GM23338 (cell line): Measurements from ENCODE around the gene ALDH1A1.

Experiments
- CREB1 ChIP-seq: fragments of 250-450 bp; sonication (Bioruptor Pico); IDR thresholded peaks from 2 replicates; pipeline ENCODE4 v1.5.0; 2020; ENCODE audit warnings: low read depth, mild to moderate bottlenecking, moderate library complexity
- CTCF ChIP-seq, 2 experiments: fragments of 200-600 bp in 1 of 2; sonication (generic) in 1 of 2; conservative IDR thresholded peaks; 2 replicates each; pipeline versions ENCODE4 v1.5.1 to v1.6.1; 2016 to 2017; ENCODE audit warnings: antibody characterized with exemption in 2 of 2, low read depth in 2 of 2, mild to moderate bottlenecking in 2 of 2, moderate library complexity in 1 of 2
- EZH2 ChIP-seq: fragments of 200-600 bp; sonication (generic); IDR thresholded peaks from one replicate; pipeline ENCODE4 v1.8.0; 2017; ENCODE audit warnings: antibody characterized with exemption, mild to moderate bottlenecking, low read depth; ENCODE audit not compliant: unreplicated experiment
- EZH2phosphoT487 ChIP-seq: fragments of 200-600 bp; sonication (generic); IDR thresholded peaks from one replicate; pipeline ENCODE4 v1.8.1; 2018; ENCODE audit warnings: antibody characterized with exemption; ENCODE audit not compliant: unreplicated experiment
- JUNB ChIP-seq: IDR thresholded peaks from one replicate; pipeline ENCODE4 v1.6.1; 2016; ENCODE audit warnings: antibody characterized with exemption; ENCODE audit not compliant: unreplicated experiment
- NANOG ChIP-seq: IDR thresholded peaks from 2 replicates; pipeline ENCODE4 v1.6.1; 2016; ENCODE audit warnings: antibody characterized with exemption, borderline replicate concordance
- POLR2AphosphoS5 ChIP-seq: IDR thresholded peaks from 2 replicates; pipeline ENCODE4 v1.6.1; 2016; ENCODE audit warnings: antibody characterized with exemption, low read depth
- STAT1 ChIP-seq: IDR thresholded peaks from one replicate; pipeline ENCODE4 v1.6.1; 2016; ENCODE audit warnings: antibody characterized with exemption; ENCODE audit not compliant: unreplicated experiment
- ZNF114 ChIP-seq: fragments of 250-450 bp; sonication (Bioruptor Pico); IDR thresholded peaks from 2 replicates; pipeline ENCODE4 v1.5.0; 2020; ENCODE audit warnings: mild to moderate bottlenecking, moderate library complexity
- ZNF331 ChIP-seq: fragments of 250-450 bp; sonication (Bioruptor Pico); IDR thresholded peaks from 2 replicates; pipeline ENCODE4 v1.5.0; 2020; ENCODE audit warnings: low read depth, mild to moderate bottlenecking, moderate library complexity
- TF ChIP-seq, protein P1 (sequence below): IDR thresholded peaks from one replicate; pipeline ENCODE4 v1.6.1; 2018; ENCODE audit warnings: antibody characterized with exemption; ENCODE audit not compliant: unreplicated experiment
- TF ChIP-seq, protein P2 (sequence below): IDR thresholded peaks from 2 replicates; pipeline ENCODE4 v1.6.1; 2016; ENCODE audit warnings: antibody characterized with exemption
- TF ChIP-seq, protein P3 (sequence below): fragments of 250-450 bp; sonication (Bioruptor Pico); IDR thresholded peaks from 2 replicates; pipeline ENCODE4 v1.5.0; 2020; ENCODE audit warnings: mild to moderate bottlenecking, moderate library complexity

GRCh38 chr9:72899734-72900477 lies 52.9 kb downstream of the ALDH1A1 start:
- TF ChIP-seq ZNF331 (no peak), CTCF (conservative IDR thresholded peaks at IDR 0.05; ENCODE audit: low read depth in 2 of 2) (no peak), EZH2 (no peak), CREB1 (CRISPR knock-in tag) (no peak), POLR2AphosphoS5 (no peak), NANOG (no peak), EZH2phosphoT487 (no peak), STAT1 (no peak), ZNF114 (CRISPR knock-in tag) (no peak), JUNB (no peak)
- TF ChIP-seq, protein P1, sequence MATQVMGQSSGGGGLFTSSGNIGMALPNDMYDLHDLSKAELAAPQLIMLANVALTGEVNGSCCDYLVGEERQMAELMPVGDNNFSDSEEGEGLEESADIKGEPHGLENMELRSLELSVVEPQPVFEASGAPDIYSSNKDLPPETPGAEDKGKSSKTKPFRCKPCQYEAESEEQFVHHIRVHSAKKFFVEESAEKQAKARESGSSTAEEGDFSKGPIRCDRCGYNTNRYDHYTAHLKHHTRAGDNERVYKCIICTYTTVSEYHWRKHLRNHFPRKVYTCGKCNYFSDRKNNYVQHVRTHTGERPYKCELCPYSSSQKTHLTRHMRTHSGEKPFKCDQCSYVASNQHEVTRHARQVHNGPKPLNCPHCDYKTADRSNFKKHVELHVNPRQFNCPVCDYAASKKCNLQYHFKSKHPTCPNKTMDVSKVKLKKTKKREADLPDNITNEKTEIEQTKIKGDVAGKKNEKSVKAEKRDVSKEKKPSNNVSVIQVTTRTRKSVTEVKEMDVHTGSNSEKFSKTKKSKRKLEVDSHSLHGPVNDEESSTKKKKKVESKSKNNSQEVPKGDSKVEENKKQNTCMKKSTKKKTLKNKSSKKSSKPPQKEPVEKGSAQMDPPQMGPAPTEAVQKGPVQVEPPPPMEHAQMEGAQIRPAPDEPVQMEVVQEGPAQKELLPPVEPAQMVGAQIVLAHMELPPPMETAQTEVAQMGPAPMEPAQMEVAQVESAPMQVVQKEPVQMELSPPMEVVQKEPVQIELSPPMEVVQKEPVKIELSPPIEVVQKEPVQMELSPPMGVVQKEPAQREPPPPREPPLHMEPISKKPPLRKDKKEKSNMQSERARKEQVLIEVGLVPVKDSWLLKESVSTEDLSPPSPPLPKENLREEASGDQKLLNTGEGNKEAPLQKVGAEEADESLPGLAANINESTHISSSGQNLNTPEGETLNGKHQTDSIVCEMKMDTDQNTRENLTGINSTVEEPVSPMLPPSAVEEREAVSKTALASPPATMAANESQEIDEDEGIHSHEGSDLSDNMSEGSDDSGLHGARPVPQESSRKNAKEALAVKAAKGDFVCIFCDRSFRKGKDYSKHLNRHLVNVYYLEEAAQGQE = no peak
- TF ChIP-seq, protein P2, sequence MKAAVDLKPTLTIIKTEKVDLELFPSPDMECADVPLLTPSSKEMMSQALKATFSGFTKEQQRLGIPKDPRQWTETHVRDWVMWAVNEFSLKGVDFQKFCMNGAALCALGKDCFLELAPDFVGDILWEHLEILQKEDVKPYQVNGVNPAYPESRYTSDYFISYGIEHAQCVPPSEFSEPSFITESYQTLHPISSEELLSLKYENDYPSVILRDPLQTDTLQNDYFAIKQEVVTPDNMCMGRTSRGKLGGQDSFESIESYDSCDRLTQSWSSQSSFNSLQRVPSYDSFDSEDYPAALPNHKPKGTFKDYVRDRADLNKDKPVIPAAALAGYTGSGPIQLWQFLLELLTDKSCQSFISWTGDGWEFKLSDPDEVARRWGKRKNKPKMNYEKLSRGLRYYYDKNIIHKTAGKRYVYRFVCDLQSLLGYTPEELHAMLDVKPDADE = no peak
- TF ChIP-seq, protein P3, sequence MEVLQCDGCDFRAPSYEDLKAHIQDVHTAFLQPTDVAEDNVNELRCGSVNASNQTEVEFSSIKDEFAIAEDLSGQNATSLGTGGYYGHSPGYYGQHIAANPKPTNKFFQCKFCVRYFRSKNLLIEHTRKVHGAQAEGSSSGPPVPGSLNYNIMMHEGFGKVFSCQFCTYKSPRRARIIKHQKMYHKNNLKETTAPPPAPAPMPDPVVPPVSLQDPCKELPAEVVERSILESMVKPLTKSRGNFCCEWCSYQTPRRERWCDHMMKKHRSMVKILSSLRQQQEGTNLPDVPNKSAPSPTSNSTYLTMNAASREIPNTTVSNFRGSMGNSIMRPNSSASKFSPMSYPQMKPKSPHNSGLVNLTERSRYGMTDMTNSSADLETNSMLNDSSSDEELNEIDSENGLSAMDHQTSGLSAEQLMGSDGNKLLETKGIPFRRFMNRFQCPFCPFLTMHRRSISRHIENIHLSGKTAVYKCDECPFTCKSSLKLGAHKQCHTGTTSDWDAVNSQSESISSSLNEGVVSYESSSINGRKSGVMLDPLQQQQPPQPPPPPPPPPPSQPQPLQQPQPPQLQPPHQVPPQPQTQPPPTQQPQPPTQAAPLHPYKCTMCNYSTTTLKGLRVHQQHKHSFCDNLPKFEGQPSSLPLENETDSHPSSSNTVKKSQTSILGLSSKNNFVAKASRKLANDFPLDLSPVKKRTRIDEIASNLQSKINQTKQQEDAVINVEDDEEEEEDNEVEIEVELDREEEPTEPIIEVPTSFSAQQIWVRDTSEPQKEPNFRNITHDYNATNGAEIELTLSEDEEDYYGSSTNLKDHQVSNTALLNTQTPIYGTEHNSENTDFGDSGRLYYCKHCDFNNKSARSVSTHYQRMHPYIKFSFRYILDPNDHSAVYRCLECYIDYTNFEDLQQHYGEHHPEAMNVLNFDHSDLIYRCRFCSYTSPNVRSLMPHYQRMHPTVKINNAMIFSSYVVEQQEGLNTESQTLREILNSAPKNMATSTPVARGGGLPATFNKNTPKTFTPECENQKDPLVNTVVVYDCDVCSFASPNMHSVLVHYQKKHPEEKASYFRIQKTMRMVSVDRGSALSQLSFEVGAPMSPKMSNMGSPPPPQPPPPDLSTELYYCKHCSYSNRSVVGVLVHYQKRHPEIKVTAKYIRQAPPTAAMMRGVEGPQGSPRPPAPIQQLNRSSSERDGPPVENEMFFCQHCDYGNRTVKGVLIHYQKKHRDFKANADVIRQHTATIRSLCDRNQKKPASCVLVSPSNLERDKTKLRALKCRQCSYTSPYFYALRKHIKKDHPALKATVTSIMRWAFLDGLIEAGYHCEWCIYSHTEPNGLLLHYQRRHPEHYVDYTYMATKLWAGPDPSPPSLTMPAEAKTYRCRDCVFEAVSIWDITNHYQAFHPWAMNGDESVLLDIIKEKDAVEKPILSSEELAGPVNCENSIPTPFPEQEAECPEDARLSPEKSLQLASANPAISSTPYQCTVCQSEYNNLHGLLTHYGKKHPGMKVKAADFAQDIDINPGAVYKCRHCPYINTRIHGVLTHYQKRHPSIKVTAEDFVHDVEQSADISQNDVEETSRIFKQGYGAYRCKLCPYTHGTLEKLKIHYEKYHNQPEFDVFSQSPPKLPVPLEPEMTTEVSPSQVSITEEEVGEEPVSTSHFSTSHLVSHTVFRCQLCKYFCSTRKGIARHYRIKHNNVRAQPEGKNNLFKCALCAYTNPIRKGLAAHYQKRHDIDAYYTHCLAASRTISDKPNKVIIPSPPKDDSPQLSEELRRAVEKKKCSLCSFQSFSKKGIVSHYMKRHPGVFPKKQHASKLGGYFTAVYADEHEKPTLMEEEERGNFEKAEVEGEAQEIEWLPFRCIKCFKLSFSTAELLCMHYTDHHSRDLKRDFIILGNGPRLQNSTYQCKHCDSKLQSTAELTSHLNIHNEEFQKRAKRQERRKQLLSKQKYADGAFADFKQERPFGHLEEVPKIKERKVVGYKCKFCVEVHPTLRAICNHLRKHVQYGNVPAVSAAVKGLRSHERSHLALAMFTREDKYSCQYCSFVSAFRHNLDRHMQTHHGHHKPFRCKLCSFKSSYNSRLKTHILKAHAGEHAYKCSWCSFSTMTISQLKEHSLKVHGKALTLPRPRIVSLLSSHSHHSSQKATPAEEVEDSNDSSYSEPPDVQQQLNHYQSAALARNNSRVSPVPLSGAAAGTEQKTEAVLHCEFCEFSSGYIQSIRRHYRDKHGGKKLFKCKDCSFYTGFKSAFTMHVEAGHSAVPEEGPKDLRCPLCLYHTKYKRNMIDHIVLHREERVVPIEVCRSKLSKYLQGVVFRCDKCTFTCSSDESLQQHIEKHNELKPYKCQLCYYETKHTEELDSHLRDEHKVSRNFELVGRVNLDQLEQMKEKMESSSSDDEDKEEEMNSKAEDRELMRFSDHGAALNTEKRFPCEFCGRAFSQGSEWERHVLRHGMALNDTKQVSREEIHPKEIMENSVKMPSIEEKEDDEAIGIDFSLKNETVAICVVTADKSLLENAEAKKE = no peak
